HG02970 (cell line): ENCODE results near the gene CTDSPL2.
A peak's percentile ranks its signal among the peaks of the same experiment; 100 is the strongest.
"Not testable (repeated sequence)": the region's sequence is repeated elsewhere in the genome, so short reads cannot be mapped to it uniquely, and the experiment has no call there.

Experiments used
- ATAC-seq: cut with Tn5 transposase; IDR thresholded peaks from one replicate; pipeline ENCODE4 v1.9.1; 2021; ENCODE audit warnings: mild to moderate bottlenecking, moderate library complexity, moderate number of reproducible peaks; ENCODE audit not compliant: unreplicated experiment, low FRiP score

Gene CTDSPL2

GRCh38 chr15:44536962-44537734, 109.7 kb downstream of the CTDSPL2 start, which contains the start of gene EIF3J:
Gene EIF3J (plus strand): TSS chr15:44537147. CDS start chr15:44537195, 48 bp downstream.
- peak; percentile 90 for ATAC-seq

- ATAC-seq, result no peak
Observed at GRCh38 chr15:44537735-44538240, 110.4 kb downstream of the CTDSPL2 start.

GRCh38 chr15:44541282-44541958, 114.0 kb downstream of the CTDSPL2 start:
- no peak for ATAC-seq

- no peak for ATAC-seq
Observed at GRCh38 chr15:44542596-44542995, 115.2 kb downstream of the CTDSPL2 start.

- not testable (repeated sequence) for ATAC-seq
Observed at GRCh38 chr15:44544745-44545144, 117.3 kb downstream of the CTDSPL2 start.

GRCh38 chr15:44545913-44546802, 118.7 kb downstream of the CTDSPL2 start:
- ATAC-seq, result no peak

- not testable (repeated sequence) for ATAC-seq
Observed at GRCh38 chr15:44549152-44549551, 121.7 kb downstream of the CTDSPL2 start.

- no peak for ATAC-seq
Observed at GRCh38 chr15:44550256-44550655, 122.8 kb downstream of the CTDSPL2 start.

GRCh38 chr15:44550734-44551133, 123.3 kb downstream of the CTDSPL2 start:
- no peak for ATAC-seq

- no peak for ATAC-seq
Observed at GRCh38 chr15:44554934-44555723, 127.7 kb downstream of the CTDSPL2 start.

GRCh38 chr15:44560926-44561325, 133.5 kb downstream of the CTDSPL2 start:
- not testable (repeated sequence) for ATAC-seq

GRCh38 chr15:44565387-44566154, 138.1 kb downstream of the CTDSPL2 start:
- no peak for ATAC-seq

- ATAC-seq, result no peak
Observed at GRCh38 chr15:44566155-44566540, 138.7 kb downstream of the CTDSPL2 start.

GRCh38 chr15:44568338-44568737, 140.9 kb downstream of the CTDSPL2 start:
- no peak for ATAC-seq

- ATAC-seq, result no peak
Observed at GRCh38 chr15:44569316-44569715, 141.9 kb downstream of the CTDSPL2 start.

- no peak for ATAC-seq
Observed at GRCh38 chr15:44570361-44570760, 142.9 kb downstream of the CTDSPL2 start.

- no peak for ATAC-seq
Observed at GRCh38 chr15:44573386-44573785, 146.0 kb downstream of the CTDSPL2 start.

GRCh38 chr15:44574734-44575133, 147.3 kb downstream of the CTDSPL2 start:
- no peak for ATAC-seq
